NCI-H345 treated with DMSO at 0.1 percent for 48 hours (cell line): ENCODE measurements around the gene TRPM1.

Source experiments
- DNase-seq: peaks from one replicate; lab custom pipeline; 2025; ENCODE audit not compliant: unreplicated experiment; lab: John Stamatoyannopoulos, UW

Gene TRPM1

GRCh38 chr15:31049682-31050615, 51.6 kb downstream of the TRPM1 start:
- DNase-seq: no peak

- no peak for DNase-seq
These were observed 52.4 kb downstream of the TRPM1 start for GRCh38 chr15:31049111-31049510.

DNA sequence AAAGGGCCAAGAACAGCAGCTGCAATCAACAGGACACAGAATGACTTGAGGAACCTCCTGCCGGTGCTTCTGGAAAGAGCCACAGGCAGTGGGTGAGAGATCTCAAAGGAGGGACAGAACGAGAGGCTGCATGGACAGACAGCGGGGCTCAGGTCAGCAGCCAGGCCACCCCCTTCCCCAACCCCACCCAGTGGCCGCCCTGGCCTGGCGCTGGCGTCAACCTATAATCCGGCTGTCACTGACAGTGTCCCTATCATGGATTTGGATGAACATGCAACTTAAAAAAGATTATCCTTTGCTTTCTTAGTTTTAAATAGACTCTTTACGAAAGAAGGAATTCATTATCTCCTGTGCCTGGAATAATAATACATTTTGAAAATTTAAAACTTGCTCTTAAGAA, 54.1 kb downstream of the TRPM1 start:
- DNase-seq: no peak

GRCh38 chr15:31046759-31047359, 54.7 kb downstream of the TRPM1 start:
- no peak for DNase-seq

- DNase-seq: no peak
These were observed 55.9 kb downstream of the TRPM1 start for GRCh38 chr15:31045606-31046005.

DNA sequence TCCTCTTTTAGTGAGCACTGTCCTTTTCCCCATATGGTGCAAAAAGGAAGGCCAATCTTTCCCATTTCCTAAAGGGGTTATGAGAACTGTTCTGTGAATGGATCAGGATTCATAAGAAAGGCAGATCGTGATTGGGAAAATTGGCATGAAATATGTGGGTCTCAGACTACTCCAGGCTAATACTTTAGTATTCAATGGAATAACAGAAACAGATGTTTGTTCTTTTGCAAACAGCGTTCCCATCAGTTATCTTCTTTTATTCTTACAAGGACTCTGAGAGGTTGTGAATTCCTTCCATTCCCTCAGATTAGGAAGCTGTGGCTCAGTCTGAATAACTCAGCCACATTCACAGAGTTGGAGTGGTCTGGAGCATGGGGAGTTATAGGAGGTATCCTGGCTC, 58.8 kb downstream of the TRPM1 start:
- no peak for DNase-seq

- DNase-seq: no peak
These were observed 59.9 kb downstream of the TRPM1 start for GRCh38 chr15:31041610-31042009.

GRCh38 chr15:31040611-31041010, 60.9 kb downstream of the TRPM1 start:
- no peak for DNase-seq

DNA sequence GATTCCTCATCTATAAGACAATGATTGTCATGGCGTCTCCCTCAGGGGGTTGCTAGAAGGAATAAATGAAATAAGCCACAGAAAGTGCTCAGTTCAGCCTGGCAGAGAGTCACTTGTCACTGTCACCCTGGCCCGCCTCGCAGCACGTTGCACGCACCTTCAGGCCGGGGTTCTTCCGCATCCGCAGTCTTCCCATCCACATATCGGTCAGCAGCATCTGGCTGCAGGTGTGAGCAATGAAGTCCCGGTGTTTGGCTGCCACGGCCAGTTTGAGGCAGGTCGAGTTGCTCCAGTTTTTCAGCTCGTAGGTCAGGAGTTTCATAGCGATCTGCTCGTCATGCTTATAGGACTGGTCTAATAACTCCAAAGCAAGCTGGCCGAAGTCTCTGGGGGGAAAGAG, 61.6 kb downstream of the TRPM1 start:
- DNase-seq: no peak

- DNase-seq: no peak
These were observed 63.6 kb downstream of the TRPM1 start for GRCh38 chr15:31037731-31038477.

- DNase-seq: no peak
These were observed 64.7 kb downstream of the TRPM1 start for GRCh38 chr15:31036783-31037182.

DNA sequence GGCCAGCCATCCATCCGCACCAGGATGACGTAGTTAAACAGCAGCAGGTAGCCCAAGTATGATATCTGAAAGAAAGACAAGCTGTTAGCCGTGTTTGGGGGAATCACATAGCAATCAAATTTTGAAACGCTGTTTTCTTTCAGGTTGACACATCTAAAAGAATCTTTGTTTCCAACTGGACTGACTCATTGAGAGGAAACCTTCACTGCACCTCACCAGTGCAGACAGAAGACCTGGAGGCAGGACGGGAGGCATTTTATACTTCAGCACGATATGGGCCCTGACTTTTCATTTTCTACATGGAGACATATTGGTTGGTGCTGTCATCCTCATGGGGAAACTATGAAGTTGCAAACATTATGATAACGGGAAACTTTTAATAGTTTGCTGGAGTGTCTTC, 65.9 kb downstream of the TRPM1 start:
- no peak for DNase-seq

GRCh38 chr15:31034152-31034551, 67.4 kb downstream of the TRPM1 start:
- DNase-seq: no peak

GRCh38 chr15:31032961-31033371, 68.6 kb downstream of the TRPM1 start:
- DNase-seq: no peak

GRCh38 chr15:31031471-31032067, 70.0 kb downstream of the TRPM1 start:
- no peak for DNase-seq

DNA sequence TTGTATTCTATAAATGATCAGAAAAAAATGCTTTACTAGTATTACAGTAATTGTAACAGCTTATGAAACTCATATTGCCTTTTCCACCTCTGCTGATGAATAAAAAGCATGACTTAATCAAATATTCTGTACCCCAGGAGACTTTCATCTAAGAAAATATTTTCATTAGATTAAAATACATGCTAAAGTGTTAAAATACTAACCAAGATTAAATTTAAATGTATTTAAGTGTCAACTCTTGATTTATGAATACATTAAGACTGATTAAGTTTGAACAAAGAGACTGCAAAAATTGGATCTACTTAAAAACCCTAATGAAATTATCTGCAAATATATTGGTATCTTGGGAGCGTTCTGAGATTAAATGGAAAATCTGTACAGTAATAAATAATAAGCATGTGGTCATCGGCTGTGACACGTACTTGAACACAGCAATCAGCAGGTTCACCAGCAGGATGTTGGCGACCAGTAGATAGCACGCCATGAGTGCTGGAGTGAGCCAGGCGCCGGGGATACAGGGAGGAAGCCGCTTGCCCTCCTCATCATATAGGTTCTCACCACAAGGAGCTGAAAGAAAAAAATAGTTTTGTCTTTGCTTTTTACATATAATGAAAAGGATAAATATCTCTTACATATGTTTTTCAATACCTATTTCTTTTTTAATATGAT, 73.5 kb downstream of the TRPM1 start:
- DNase-seq: no peak

- no peak for DNase-seq
These were observed 75.5 kb downstream of the TRPM1 start for GRCh38 chr15:31025996-31026395.

GRCh38 chr15:31024979-31025378, 76.5 kb downstream of the TRPM1 start:
- DNase-seq: no peak

DNA sequence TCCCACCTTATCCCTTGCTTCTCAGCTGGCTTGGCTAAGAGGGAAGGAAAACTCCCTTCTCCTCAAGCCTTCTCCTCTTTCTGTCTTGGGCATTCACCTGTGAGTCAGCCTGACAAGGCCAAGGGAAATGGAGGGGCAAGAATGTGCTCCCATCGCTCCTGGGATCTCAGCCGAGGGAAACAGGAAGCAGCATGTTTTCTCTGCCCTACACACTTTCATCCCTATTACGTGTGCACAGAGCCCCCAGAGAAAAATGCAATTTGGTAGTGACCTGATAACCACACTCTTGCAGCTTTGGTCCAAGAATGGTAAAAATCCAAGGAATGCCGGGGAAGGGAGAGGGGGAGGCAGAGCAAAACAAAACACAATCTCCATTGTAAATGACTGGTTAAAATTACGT, 77.2 kb downstream of the TRPM1 start:
- DNase-seq: no peak

DNA sequence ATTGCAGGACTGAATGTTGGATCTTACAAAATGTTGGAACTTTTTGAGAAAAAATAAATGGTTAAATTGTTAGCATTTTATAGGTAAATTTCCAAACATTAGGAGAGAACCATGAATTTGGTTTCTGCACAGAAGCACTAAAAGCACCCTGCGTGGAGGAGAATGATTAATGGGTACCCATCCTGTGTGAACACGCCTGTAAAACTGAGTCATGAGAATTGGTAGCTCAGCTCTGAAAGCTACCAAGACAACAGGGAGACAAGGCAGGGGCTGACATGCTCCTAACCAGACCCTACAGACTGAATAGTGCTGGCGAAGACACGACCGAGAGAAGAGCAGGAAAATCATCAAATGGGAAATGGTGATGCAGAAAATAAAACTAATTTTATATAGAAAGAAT, 77.7 kb downstream of the TRPM1 start:
- no peak for DNase-seq
